Liver (tissue), 9 donors: ENCODE measurements around the gene TNS1. TPM values are rescaled to one million over a fixed set of nuclear protein-coding genes. Genes with fewer than 3 reads are reported as not detected.
"Not testable (repeated sequence)": the region's sequence is repeated elsewhere in the genome, so short reads cannot be mapped to it uniquely, and the experiment has no call there.

Experiments used
- DNase-seq: peaks from one replicate; pipeline ENCODE4 v3.0.0-alpha.2; 2017; ENCODE audit warnings: low spot score
- H3K27ac ChIP-seq, 2 donors: one replicate each; pipeline ENCODE4 v1.7.0; 2013; ENCODE audit warnings: inconsistent platforms in 2 of 2, low read length in 2 of 2, control low read depth in 1 of 2, low read depth in 1 of 2, mild to moderate bottlenecking in 1 of 2
- H3K27me3 ChIP-seq, 4 donors: one replicate each; pipeline versions ENCODE4 v1.6.1 to v1.7.0; 2013; ENCODE audit warnings: low read length in 3 of 4, inconsistent platforms in 1 of 4, mild to moderate bottlenecking in 1 of 4, moderate library complexity in 1 of 4; ENCODE audit not compliant: control insufficient read depth in 4 of 4, insufficient read depth in 4 of 4
- H3K36me3 ChIP-seq, 4 donors: one replicate each; pipeline versions ENCODE4 v1.6.1 to v1.7.0; 2013; ENCODE audit warnings: low read length in 3 of 4, mild to moderate bottlenecking in 3 of 4, low read depth in 1 of 4, moderate library complexity in 1 of 4; ENCODE audit not compliant: control insufficient read depth in 4 of 4, insufficient read depth in 3 of 4
- H3K4me1 ChIP-seq, 4 donors: one replicate each; pipeline versions ENCODE4 v1.6.1 to v1.7.0; 2013; ENCODE audit warnings: low read length in 3 of 4, mild to moderate bottlenecking in 3 of 4, moderate library complexity in 1 of 4; ENCODE audit not compliant: control insufficient read depth in 4 of 4, insufficient read depth in 4 of 4
- H3K4me3 ChIP-seq, 3 donors: one replicate each; pipeline versions ENCODE4 v1.6.1 to v1.7.0; 2013; ENCODE audit warnings: low read length in 3 of 3, control low read depth in 1 of 3, low read depth in 1 of 3, mild to moderate bottlenecking in 1 of 3
- H3K9ac ChIP-seq, 2 donors: one replicate each; pipeline ENCODE4 v1.7.0; 2013; ENCODE audit warnings: low read length in 2 of 2, mild to moderate bottlenecking in 2 of 2, moderate library complexity in 2 of 2, control low read depth in 1 of 2, low read depth in 1 of 2
- H3K9me3 ChIP-seq, 4 donors: one replicate each; pipeline versions ENCODE4 v1.6.1 to v1.7.0; 2013; ENCODE audit warnings: low read length in 3 of 4; ENCODE audit not compliant: control insufficient read depth in 4 of 4
- ATF3 ChIP-seq: IDR thresholded peaks from 2 replicates; pipeline ENCODE4 v1.6.1; 2016; ENCODE audit warnings: antibody characterized with exemption
- EGR1 ChIP-seq, 2 donors: IDR thresholded peaks; 2 replicates each; pipeline ENCODE4 v1.6.1; 2016 to 2018; ENCODE audit warnings: antibody characterized with exemption in 2 of 2, low read depth in 2 of 2
- GABPA ChIP-seq, 2 donors: IDR thresholded peaks in 1 of 2; conservative IDR thresholded peaks in 1 of 2; 2 replicates each; pipeline ENCODE4 v1.6.1; 2016; ENCODE audit warnings: antibody characterized with exemption in 2 of 2, mild to moderate bottlenecking in 1 of 2, moderate library complexity in 1 of 2
- MAX ChIP-seq: IDR thresholded peaks from 2 replicates; pipeline ENCODE4 v1.6.1; 2016; ENCODE audit warnings: antibody characterized with exemption
- RAD21 ChIP-seq, 2 donors: IDR thresholded peaks; 2 replicates each; pipeline ENCODE4 v1.6.1; 2016; ENCODE audit warnings: antibody characterized with exemption in 2 of 2, mild to moderate bottlenecking in 2 of 2
- TAF1 ChIP-seq: conservative IDR thresholded peaks from 2 replicates; pipeline ENCODE4 v1.6.1; 2016; ENCODE audit warnings: antibody characterized with exemption, mild to moderate bottlenecking
- YY1 ChIP-seq: IDR thresholded peaks from 2 replicates; pipeline ENCODE4 v1.6.1; 2016; ENCODE audit warnings: antibody characterized with exemption, mild to moderate bottlenecking
- WGBS: extraction: QIAGEN DNeasy Blood & Tissue Kit; methylation state at CpG from one replicate; pipeline ENCODE4 v1.1.7; 2013; 5-methylcytosine and 5-hydroxymethylcytosine counted together
- polyA plus RNA-seq, 2 donors: library from polyadenylated mRNA; stranded (reverse) in 1 of 2; unstranded in 1 of 2; fragments of 200-250 nt in 1 of 2; fragments of >200 nt in 1 of 2; fragmentation: Nextera tagmentation in 1 of 2; extraction: Ambion mirVana in 1 of 2; gene quantifications; one replicate each; pipeline versions ENCODE4 v1.2.1 to v1.2.3, GENCODE V29; 2013 to 2015
- total RNA-seq, 2 donors: library from RNA; depleted of rRNA; stranded (reverse); fragments of >200 nt; gene quantifications; one replicate each; pipeline ENCODE4 v1.2.3, GENCODE V29; 2014
- TF ChIP-seq, protein P1 (sequence below): fragments of 150-350 bp; IDR thresholded peaks from 2 replicates; pipeline ENCODE4 v1.5.1; 2017; ENCODE audit warnings: improper control_type of control experiment, low read depth, low read length; ENCODE audit not compliant: missing input control
- TF ChIP-seq, protein P2 (sequence below): IDR thresholded peaks from 2 replicates; pipeline ENCODE4 v1.6.1; 2016; ENCODE audit warnings: antibody characterized with exemption
- donor health status: healthy.
- donor health status: healthy.
- donor health status: healthy.
- donor health status: healthy.
- donor health status: healthy.

The TNS1 gene
- total and polyA plus RNA-seq, 4 donors: 16.3 to 128 (median 57.3) TPM

DNA sequence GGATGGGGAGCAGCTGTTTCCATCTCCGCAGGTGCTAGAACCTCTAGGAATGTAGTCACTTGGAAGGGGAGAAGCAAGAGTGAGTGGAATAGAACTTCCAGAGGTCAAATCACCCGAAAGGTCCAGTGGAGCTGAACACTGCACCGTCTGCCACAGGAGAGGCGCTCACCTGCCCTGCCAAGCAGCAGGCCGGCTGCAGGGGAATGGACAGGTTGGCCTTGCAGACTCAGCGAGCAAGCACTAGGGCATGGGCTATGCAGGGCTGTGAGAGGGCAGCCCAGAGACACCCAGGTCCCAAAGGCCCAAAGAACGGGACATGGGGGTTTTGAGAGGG lies 214.2 kb downstream of the TNS1 start:
- 97% methylated on average over 7 of the region's 7 CpGs for WGBS
- H3K4me3 ChIP-seq: no peak overlapping the region
- no peaks in the 10 kb centered on the region for H3K4me1 ChIP-seq
- TF ChIP-seq EGR1 (IDR thresholded peaks at IDR 0.05; ENCODE audit: low read depth in 2 of 2) (no peak), RAD21 (IDR thresholded peaks at IDR 0.05) (no peak)
- H3K27ac ChIP-seq: no peak overlapping the region
- H3K36me3 ChIP-seq: no peaks in the 10 kb centered on the region
- DNase-seq: no peak
- H3K9me3 ChIP-seq: no peaks in the 10 kb centered on the region
- no peaks in the 10 kb centered on the region for H3K27me3 ChIP-seq
- H3K9ac ChIP-seq: no peak overlapping the region

- TF ChIP-seq MAX: no peak
- no peak for TF ChIP-seq ATF3
- no peak for TF ChIP-seq GABPA (IDR thresholded peaks at IDR 0.05 in 1 of 2, conservative IDR thresholded peaks at IDR 0.05 in 1 of 2)
- 97% methylated on average over 37 of the region's 37 CpGs for WGBS
- Histone ChIP-seq H3K27me3 (no peaks in the 10 kb centered on the region), H3K27ac (no peak overlapping the region), H3K9me3 (no peaks in the 10 kb centered on the region), H3K4me3 (no peak overlapping the region), H3K4me1 (no peaks in the 10 kb centered on the region), H3K9ac (no peak overlapping the region), H3K36me3 (no peaks in the 10 kb centered on the region)
- no peak for DNase-seq
These were observed 215.5 kb downstream of the TNS1 start for GRCh38 chr2:217787160-217787877.

DNA sequence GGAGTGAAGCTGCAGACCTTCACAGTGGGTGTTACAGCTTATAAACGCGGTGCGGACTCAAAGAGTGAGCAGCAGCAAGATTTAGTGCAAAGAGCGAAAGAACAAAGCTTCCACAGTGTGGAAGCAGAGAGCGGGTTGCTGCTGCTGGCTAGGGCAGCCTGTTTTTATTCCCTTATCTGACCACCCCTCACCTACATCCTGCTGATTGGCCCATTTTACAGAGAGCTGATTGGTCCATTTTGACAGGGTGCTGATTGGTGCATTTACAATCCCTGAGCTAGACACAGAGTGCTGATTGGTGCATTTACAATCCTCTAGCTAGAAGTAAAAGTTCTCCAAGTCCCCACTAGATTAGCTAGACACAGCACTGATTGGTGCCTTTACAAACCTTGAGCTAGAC lies 216.2 kb downstream of the TNS1 start:
- not testable (repeated sequence) for H3K9ac ChIP-seq, H3K4me3 ChIP-seq, DNase-seq, H3K27me3 ChIP-seq, H3K36me3 ChIP-seq, H3K27ac ChIP-seq, H3K4me1 ChIP-seq, H3K9me3 ChIP-seq
- 88% methylated on average over 5 of the region's 5 CpGs for WGBS

DNA sequence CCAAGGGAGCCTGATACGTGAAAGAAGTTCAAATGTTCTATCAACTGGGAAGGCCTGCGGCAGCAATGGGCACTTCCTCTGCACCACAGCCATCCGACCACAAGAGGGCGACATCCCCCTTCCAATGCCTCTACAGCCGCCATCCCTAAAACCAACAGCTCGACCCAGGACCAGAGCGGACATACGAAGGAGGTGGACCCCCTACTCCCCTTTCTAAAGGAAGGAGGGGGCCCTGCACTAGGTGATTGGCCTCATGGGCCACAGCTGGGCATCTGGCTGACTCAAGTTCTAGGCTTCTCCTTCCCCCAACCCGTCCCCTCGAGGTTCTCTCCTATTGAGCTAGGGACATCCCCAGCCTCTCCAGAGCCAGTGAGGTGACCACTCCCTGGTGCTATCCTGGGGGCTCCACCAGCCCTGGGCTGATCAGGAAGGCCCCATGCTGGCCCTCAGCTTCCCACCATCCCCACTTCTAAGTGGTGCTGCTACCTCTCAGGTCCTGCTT lies 217.2 kb downstream of the TNS1 start:
- WGBS: 21% methylated on average over 10 of the region's 10 CpGs
- H3K9me3 ChIP-seq: no peaks in the 10 kb centered on the region
- no peaks in the 10 kb centered on the region for H3K4me1 ChIP-seq
- H3K36me3 ChIP-seq: no peaks in the 10 kb centered on the region
- H3K27me3 ChIP-seq: no peaks in the 10 kb centered on the region
- TF ChIP-seq, protein P1, sequence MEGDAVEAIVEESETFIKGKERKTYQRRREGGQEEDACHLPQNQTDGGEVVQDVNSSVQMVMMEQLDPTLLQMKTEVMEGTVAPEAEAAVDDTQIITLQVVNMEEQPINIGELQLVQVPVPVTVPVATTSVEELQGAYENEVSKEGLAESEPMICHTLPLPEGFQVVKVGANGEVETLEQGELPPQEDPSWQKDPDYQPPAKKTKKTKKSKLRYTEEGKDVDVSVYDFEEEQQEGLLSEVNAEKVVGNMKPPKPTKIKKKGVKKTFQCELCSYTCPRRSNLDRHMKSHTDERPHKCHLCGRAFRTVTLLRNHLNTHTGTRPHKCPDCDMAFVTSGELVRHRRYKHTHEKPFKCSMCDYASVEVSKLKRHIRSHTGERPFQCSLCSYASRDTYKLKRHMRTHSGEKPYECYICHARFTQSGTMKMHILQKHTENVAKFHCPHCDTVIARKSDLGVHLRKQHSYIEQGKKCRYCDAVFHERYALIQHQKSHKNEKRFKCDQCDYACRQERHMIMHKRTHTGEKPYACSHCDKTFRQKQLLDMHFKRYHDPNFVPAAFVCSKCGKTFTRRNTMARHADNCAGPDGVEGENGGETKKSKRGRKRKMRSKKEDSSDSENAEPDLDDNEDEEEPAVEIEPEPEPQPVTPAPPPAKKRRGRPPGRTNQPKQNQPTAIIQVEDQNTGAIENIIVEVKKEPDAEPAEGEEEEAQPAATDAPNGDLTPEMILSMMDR: peak; percentile 98
- no peak for TF ChIP-seq TAF1
- TF ChIP-seq RAD21 (IDR thresholded peaks at IDR 0.05): peak; percentile 94 to 98
- no peak for TF ChIP-seq YY1
- TF ChIP-seq, protein P2, sequence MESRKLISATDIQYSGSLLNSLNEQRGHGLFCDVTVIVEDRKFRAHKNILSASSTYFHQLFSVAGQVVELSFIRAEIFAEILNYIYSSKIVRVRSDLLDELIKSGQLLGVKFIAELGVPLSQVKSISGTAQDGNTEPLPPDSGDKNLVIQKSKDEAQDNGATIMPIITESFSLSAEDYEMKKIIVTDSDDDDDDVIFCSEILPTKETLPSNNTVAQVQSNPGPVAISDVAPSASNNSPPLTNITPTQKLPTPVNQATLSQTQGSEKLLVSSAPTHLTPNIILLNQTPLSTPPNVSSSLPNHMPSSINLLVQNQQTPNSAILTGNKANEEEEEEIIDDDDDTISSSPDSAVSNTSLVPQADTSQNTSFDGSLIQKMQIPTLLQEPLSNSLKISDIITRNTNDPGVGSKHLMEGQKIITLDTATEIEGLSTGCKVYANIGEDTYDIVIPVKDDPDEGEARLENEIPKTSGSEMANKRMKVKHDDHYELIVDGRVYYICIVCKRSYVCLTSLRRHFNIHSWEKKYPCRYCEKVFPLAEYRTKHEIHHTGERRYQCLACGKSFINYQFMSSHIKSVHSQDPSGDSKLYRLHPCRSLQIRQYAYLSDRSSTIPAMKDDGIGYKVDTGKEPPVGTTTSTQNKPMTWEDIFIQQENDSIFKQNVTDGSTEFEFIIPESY: no peak
- no peak overlapping the region for H3K9ac ChIP-seq
- peak; percentile 90 for DNase-seq
- no peak overlapping the region for H3K27ac ChIP-seq
- H3K4me3 ChIP-seq: no peak overlapping the region
